Keratinocyte (primary cell): Measurements from ENCODE around the gene PHKA2. TPM values are rescaled to one million over a fixed set of nuclear protein-coding genes. Genes with fewer than 3 reads are reported as not detected.

Source experiments
- DNase-seq: peaks from one replicate; pipeline ENCODE4 v3.0.0-alpha.2; 2011; ENCODE audit warnings: low read depth, missing footprints, low spot score
- FAIRE-seq: peaks from 2 replicates; lab custom pipeline; 2011; peaks lifted over from hg19 to GRCh38; lab: Jason Lieb, UNC
- H2AFZ ChIP-seq: 2 replicates; pipeline ENCODE4 v1.6.0; 2012; ENCODE audit warnings: low read length, control low read depth, inconsistent platforms; ENCODE audit not compliant: control insufficient read depth
- H3K27ac ChIP-seq: 2 replicates; pipeline ENCODE4 v1.5.1; 2011; ENCODE audit warnings: low read length; ENCODE audit not compliant: control insufficient read depth, insufficient read depth
- H3K27me3 ChIP-seq: 3 replicates; pipeline ENCODE4 v1.6.0; 2011; ENCODE audit warnings: low read length; ENCODE audit not compliant: control insufficient read depth, insufficient read depth; ENCODE audit errors: extremely low read depth
- H3K36me3 ChIP-seq, 2 experiments: 2 replicates in 1 of 2; 3 replicates in 1 of 2; pipeline ENCODE4 v1.5.1; 2011; ENCODE audit warnings: low read length in 2 of 2, mild to moderate bottlenecking in 1 of 2; ENCODE audit not compliant: control insufficient read depth in 2 of 2, insufficient read depth in 2 of 2; ENCODE audit errors: extremely low read depth in 1 of 2
- H3K4me1 ChIP-seq: 3 replicates; pipeline ENCODE4 v1.5.1; 2011; ENCODE audit warnings: low read length; ENCODE audit not compliant: control insufficient read depth, insufficient read depth; ENCODE audit errors: extremely low read depth
- H3K4me2 ChIP-seq: 3 replicates; pipeline ENCODE4 v1.6.0; 2011; ENCODE audit warnings: low read depth, low read length; ENCODE audit not compliant: control insufficient read depth, insufficient read depth; ENCODE audit errors: extremely low read depth
- H3K4me3 ChIP-seq, 3 experiments: fragments of 200-600 bp in 1 of 3; sonication (generic) in 1 of 3; 2 replicates in 2 of 3; 3 replicates in 1 of 3; pipeline ENCODE4 v1.5.1; 2011 to 2016; ENCODE audit warnings: low read length in 3 of 3, mild to moderate bottlenecking in 3 of 3, control low read depth in 2 of 3, inconsistent platforms in 1 of 3, low read depth in 1 of 3, mixed read lengths in 1 of 3, mixed run types in 1 of 3, moderate library complexity in 1 of 3; ENCODE audit not compliant: control insufficient read depth in 2 of 3, insufficient read depth in 2 of 3; ENCODE audit errors: extremely low read depth in 1 of 3
- H3K79me2 ChIP-seq: 2 replicates; pipeline ENCODE4 v1.6.0; 2012; ENCODE audit warnings: low read length; ENCODE audit not compliant: control insufficient read depth, insufficient read depth
- H3K9ac ChIP-seq: 3 replicates; pipeline ENCODE4 v1.6.0; 2011; ENCODE audit warnings: low read length; ENCODE audit not compliant: control insufficient read depth, insufficient read depth; ENCODE audit errors: extremely low read depth
- H3K9me1 ChIP-seq: 3 replicates; pipeline ENCODE4 v1.6.0; 2011; ENCODE audit warnings: low read length; ENCODE audit not compliant: control insufficient read depth, insufficient read depth; ENCODE audit errors: extremely low read depth
- H3K9me3 ChIP-seq: 2 replicates; pipeline ENCODE4 v1.5.1; 2012; ENCODE audit warnings: low read depth, low read length; ENCODE audit not compliant: control insufficient read depth
- H4K20me1 ChIP-seq: 3 replicates; pipeline ENCODE4 v1.6.0; 2011; ENCODE audit warnings: low read length; ENCODE audit not compliant: control insufficient read depth, insufficient read depth; ENCODE audit errors: extremely low read depth
- CTCF ChIP-seq, 3 experiments: IDR thresholded peaks in 1 of 3; conservative IDR thresholded peaks in 1 of 3; optimal IDR thresholded peaks in 1 of 3; 2 replicates in 2 of 3; 3 replicates in 1 of 3; pipeline versions ENCODE3 to v1.5.1; 2011; ENCODE audit warnings: low read length in 3 of 3, mild to moderate bottlenecking in 3 of 3, moderate library complexity in 2 of 3, control low read depth in 1 of 3, inconsistent platforms in 1 of 3; ENCODE audit not compliant: insufficient read depth in 2 of 3; ENCODE audit errors: extremely low read depth in 1 of 3
- EZH2 ChIP-seq: IDR thresholded peaks from one replicate; pipeline ENCODE4 v1.6.1; 2012; ENCODE audit warnings: inconsistent platforms, mild to moderate bottlenecking, low read length, moderate library complexity
- dilution Hi-C: fragments of 300-500 bp; cut with MboI; formaldehyde crosslinking; loops from one replicate; pipeline ENCODE4 v1.7.0; 2020; ENCODE audit warnings: low sequenced_read_pairs; ENCODE audit not compliant: extremely low pct_ligation_motif_present
- polyA plus RNA-seq, 5 experiments: library from polyadenylated mRNA; depleted of rRNA in 3 of 5; stranded (reverse) in 3 of 5; stranded (forward) in 1 of 5; unstranded in 1 of 5; fragments of >200 nt; gene quantifications; 1 replicate in 1 of 5; 2 replicates in 3 of 5; 3 replicates in 1 of 5; pipeline versions ENCODE4 v1.2.1 to v1.2.3, GENCODE V29; 2011 to 2012; ENCODE audit warnings: missing spikeins in 2 of 5, low read depth in 1 of 5, low replicate concordance in 1 of 5

The PHKA2 gene
- polyA plus RNA-seq, 1 donor (not counting 4 experiments of a cell fraction or from before 2014, with no cell fraction given) = 14.1 TPM

- no peak overlapping the region for H2AFZ ChIP-seq
- H4K20me1 ChIP-seq = no peaks in the 10 kb centered on the region
- H3K79me2 ChIP-seq = no peaks in the 10 kb centered on the region
- H3K36me3 ChIP-seq = peaks cover 0 to 2% of the 10 kb centered on the region in 2 experiments
- no peak for FAIRE-seq
- no peak overlapping the region for H3K4me3 ChIP-seq
- H3K4me2 ChIP-seq = no peak overlapping the region
- TF ChIP-seq EZH2 (no peak), CTCF (optimal IDR thresholded peaks at IDR 0.05 in 1 of 3, IDR thresholded peaks at IDR 0.05 in 1 of 3, conservative IDR thresholded peaks at IDR 0.05 in 1 of 3; ENCODE audit: extremely low read depth in 1 of 3, insufficient read depth in 2 of 3, low read length in 3 of 3) (no peak)
- dilution Hi-C loops = no loop called here
- no peaks in the 10 kb centered on the region for H3K27me3 ChIP-seq
- H3K9me3 ChIP-seq = no peaks in the 10 kb centered on the region
- DNase-seq = no peak
- no peaks in the 10 kb centered on the region for H3K9me1 ChIP-seq
- no peak overlapping the region for H3K9ac ChIP-seq
- peaks cover 18% of the 10 kb centered on the region for H3K4me1 ChIP-seq
- no peak overlapping the region for H3K27ac ChIP-seq
These were observed 95.6 kb downstream of the PHKA2 start for GRCh38 chrX:18888281-18888680.

GRCh38 chrX:18887825-18888212 is 96.1 kb downstream of the PHKA2 start:
- no peaks in the 10 kb centered on the region for H3K9me1 ChIP-seq
- DNase-seq (no peak), FAIRE-seq (no peak)
- no peaks in the 10 kb centered on the region for H3K9me3 ChIP-seq
- H3K4me3 ChIP-seq = no peak overlapping the region
- no peaks in the 10 kb centered on the region for H3K79me2 ChIP-seq
- no peak overlapping the region for H3K27ac ChIP-seq
- H3K4me2 ChIP-seq = no peak overlapping the region
- peaks cover 0 to under 1% of the 10 kb centered on the region in 2 experiments for H3K36me3 ChIP-seq
- peaks cover 18% of the 10 kb centered on the region for H3K4me1 ChIP-seq
- dilution Hi-C loops = no loop called here
- H4K20me1 ChIP-seq = no peaks in the 10 kb centered on the region
- no peak overlapping the region for H3K9ac ChIP-seq
- no peak for TF ChIP-seq EZH2
- no peak for TF ChIP-seq CTCF (optimal IDR thresholded peaks at IDR 0.05 in 1 of 3, IDR thresholded peaks at IDR 0.05 in 1 of 3, conservative IDR thresholded peaks at IDR 0.05 in 1 of 3; ENCODE audit: extremely low read depth in 1 of 3, insufficient read depth in 2 of 3, low read length in 3 of 3)
- no peak overlapping the region for H2AFZ ChIP-seq
- no peaks in the 10 kb centered on the region for H3K27me3 ChIP-seq
